ENCODE data around the gene IQSEC3. TPM values are rescaled to one million over a fixed set of nuclear protein-coding genes. Genes with fewer than 3 reads are reported as not detected.
A peak's percentile ranks its signal among the peaks of the same experiment; 100 is the strongest.
"Not testable (repeated sequence)": the region's sequence is repeated elsewhere in the genome, so short reads cannot be mapped to it uniquely, and the experiment has no call there.

IQSEC3 gene
- total RNA-seq, 1 experiment from 2014 or later = not detected

DNA sequence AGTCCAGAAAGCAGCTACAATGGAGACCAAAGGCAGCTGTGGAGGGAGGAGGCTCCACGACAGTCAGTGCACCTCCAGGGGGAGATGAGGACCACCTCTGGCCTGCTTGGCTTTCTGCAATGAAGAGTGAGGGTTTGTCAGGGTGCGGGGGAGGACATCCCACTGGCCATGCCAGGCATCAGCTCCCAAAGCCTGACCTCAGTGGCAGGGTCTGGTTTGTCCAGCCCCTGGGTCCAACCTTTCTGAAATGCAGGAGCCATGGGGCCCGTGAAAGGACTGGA is 112.2 kb downstream of the IQSEC3 start:
- in situ Hi-C loops (cut with HindIII; ENCODE audit: low pct_unique_long_range_greater_than_20kb, low sequenced_read_pairs) = no loop called here
- DNase-seq (ENCODE audit: low read depth) = no peak

DNA sequence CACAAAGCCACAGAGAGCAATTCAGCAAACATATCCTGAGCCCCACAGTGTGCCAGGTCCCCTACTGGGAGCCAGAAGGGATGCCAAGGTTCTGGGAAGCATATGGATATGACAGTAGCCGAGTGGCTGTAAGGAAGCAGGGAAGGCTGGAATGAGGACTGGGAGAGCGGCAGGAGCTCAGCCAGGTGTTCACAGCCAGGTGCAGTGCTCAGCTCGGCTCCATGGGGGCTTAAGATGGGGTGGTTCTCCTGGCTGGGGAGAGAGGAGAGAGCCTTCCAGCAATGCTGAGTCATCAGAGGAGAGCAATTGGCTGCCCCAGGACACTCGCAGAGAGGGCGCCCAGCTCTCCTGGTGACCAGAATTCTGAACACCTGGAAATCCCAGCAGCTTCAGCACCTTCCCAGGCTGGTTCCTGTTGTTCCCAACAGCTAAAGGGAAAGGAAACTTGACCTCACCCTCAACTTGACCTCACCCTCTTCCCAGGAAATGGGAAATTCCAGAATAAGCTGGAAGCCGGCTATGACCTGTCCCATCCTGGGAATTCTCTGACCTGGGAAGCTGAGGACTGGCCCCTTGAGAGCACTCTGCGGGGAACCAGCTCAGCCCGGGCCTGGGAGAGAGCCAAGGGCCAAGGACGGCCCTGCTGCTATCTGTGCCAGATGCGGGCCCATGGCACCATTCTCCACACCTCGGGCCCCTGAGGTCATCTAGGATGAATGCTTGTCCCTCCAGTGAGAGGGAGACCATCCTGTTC is 112.7 kb downstream of the IQSEC3 start:
- DNase-seq (ENCODE audit: low read depth) = no peak
- in situ Hi-C loops (cut with HindIII; ENCODE audit: low pct_unique_long_range_greater_than_20kb, low sequenced_read_pairs) = no loop called here

- DNase-seq (ENCODE audit: low read depth) = no peak
- in situ Hi-C loops (cut with HindIII; ENCODE audit: low pct_unique_long_range_greater_than_20kb, low sequenced_read_pairs) = no loop called here
These were observed 113.3 kb downstream of the IQSEC3 start for GRCh38 chr12:179885-180284.

GRCh38 chr12:180445-180844 is 113.9 kb downstream of the IQSEC3 start:
- DNase-seq (ENCODE audit: low read depth) = no peak
- in situ Hi-C loops (cut with HindIII; ENCODE audit: low pct_unique_long_range_greater_than_20kb, low sequenced_read_pairs) = no loop called here

- in situ Hi-C loops (cut with HindIII; ENCODE audit: low pct_unique_long_range_greater_than_20kb, low sequenced_read_pairs) = no loop called here
These were observed 115.4 kb downstream of the IQSEC3 start for GRCh38 chr12:181921-182320.

GRCh38 chr12:182381-182892 is 115.9 kb downstream of the IQSEC3 start:
- DNase-seq (ENCODE audit: low read depth) = peak; percentile 27
- in situ Hi-C loops (cut with HindIII; ENCODE audit: low pct_unique_long_range_greater_than_20kb, low sequenced_read_pairs) = no loop called here

More at GRCh38 chr12:181921-182320, 115.4 kb downstream of the IQSEC3 start:
- no peak for DNase-seq (ENCODE audit: low read depth)

- in situ Hi-C loops (cut with HindIII; ENCODE audit: low pct_unique_long_range_greater_than_20kb, low sequenced_read_pairs) = no loop called here
- no peak for DNase-seq (ENCODE audit: low read depth)
These were observed 118.4 kb downstream of the IQSEC3 start for GRCh38 chr12:184811-185575.

GRCh38 chr12:185576-185955 is 119.0 kb downstream of the IQSEC3 start:
- in situ Hi-C loops (cut with HindIII; ENCODE audit: low pct_unique_long_range_greater_than_20kb, low sequenced_read_pairs) = no loop called here
- no peak for DNase-seq (ENCODE audit: low read depth)

- in situ Hi-C loops (cut with HindIII; ENCODE audit: low pct_unique_long_range_greater_than_20kb, low sequenced_read_pairs) = no loop called here
- DNase-seq (ENCODE audit: low read depth) = no peak
These were observed 119.5 kb downstream of the IQSEC3 start for GRCh38 chr12:186006-186625.

DNA sequence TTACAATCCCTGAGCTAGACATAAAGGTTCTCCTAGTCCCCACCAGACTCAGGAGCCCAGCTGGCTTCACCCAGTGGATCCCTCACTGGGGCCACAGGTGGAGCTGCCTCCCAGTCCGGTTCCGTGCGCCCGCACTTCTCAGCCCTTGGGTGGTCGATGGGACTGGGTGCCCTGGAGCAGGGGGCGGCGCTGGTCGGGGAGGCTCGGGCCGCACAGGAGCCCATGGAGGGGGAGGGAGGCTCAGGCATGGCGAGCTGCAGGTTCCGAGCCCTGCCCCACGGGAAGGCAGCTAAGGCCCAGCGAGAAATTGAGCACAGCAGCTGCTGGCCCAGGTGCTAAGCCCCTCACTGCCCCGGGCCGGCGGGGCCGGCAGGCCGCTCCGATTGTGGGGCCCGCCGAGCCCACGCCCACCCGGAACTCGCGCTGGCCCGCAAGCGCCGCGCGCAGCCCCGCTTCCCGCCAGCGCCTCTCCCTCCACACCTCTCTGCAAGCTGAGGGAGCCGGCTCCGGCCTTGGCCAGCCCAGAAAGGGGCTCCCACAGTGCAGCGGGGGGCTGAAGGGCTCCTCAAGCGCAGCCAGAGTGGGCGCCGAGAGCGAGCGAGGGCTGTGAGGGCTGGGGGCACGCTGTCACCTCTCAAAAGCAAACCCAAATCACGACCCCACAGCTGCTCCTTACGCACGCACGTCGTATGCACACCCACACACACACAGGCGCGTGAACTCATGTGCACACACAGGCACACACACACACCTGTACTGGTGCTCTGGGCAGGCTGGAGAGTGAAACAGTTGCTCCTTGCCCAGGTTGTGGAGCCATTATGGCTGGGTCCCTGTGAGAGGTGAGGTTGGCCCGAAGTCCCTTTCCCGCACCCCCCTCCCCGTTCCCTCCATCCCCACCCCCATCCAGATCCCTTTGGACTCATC is 121.7 kb downstream of the IQSEC3 start:
- in situ Hi-C loops (cut with HindIII; ENCODE audit: low pct_unique_long_range_greater_than_20kb, low sequenced_read_pairs); DNase-seq (ENCODE audit: low read depth): not testable (repeated sequence)

GRCh38 chr12:188910-189621 is 122.5 kb downstream of the IQSEC3 start:
- DNase-seq (ENCODE audit: low read depth) = peak; percentile 42

DNA sequence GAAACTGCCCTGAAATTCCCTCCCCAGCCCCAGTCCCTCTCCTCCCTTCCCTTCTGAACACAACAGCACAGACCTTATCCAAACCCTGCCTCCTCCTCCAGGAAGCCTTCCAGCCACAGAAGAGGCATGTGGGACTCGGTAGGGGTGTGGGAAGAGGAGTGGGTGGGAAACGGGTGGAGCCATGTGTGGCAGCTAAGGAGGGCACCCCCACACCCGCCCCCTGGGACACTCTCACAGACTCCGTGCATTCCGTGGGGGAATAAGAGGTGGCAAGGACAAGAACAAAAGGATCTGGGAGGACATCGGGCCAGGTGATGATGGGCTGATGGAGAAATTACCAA is 123.0 kb downstream of the IQSEC3 start:
- no peak for DNase-seq (ENCODE audit: low read depth)
- in situ Hi-C loops (cut with HindIII; ENCODE audit: low pct_unique_long_range_greater_than_20kb, low sequenced_read_pairs) = no loop called here

More at GRCh38 chr12:188910-189621, 122.5 kb downstream of the IQSEC3 start:
- in situ Hi-C loops (cut with HindIII; ENCODE audit: low pct_unique_long_range_greater_than_20kb, low sequenced_read_pairs) = no loop called here

GRCh38 chr12:190881-191280 is 124.3 kb downstream of the IQSEC3 start:
- no peak for DNase-seq (ENCODE audit: low read depth)
- in situ Hi-C loops (cut with HindIII; ENCODE audit: low pct_unique_long_range_greater_than_20kb, low sequenced_read_pairs) = no loop called here

- in situ Hi-C loops (cut with HindIII; ENCODE audit: low pct_unique_long_range_greater_than_20kb, low sequenced_read_pairs) = no loop called here
- DNase-seq (ENCODE audit: low read depth) = no peak
These were observed 125.0 kb downstream of the IQSEC3 start for GRCh38 chr12:191541-191940.

DNA sequence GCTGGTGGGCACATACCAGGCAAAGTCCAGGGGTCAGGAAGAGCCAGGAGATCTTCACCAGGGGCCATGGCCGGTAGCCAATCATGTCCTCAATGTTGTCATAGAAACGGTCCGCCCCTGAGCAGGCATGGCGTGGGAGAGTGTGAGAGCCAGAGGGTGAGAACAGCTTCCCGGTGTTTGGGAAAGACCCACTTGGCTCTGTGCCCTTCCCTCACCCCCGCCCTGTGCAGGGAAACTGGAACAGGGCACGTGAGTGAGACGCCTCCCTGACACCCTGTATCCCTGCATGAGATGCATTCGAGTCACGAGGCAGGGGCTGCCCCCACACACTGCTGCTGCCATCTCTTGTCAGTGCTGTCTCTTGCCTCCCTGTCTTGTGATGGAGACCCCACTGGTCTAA is 126.7 kb downstream of the IQSEC3 start:
- no peak for DNase-seq (ENCODE audit: low read depth)

DNA sequence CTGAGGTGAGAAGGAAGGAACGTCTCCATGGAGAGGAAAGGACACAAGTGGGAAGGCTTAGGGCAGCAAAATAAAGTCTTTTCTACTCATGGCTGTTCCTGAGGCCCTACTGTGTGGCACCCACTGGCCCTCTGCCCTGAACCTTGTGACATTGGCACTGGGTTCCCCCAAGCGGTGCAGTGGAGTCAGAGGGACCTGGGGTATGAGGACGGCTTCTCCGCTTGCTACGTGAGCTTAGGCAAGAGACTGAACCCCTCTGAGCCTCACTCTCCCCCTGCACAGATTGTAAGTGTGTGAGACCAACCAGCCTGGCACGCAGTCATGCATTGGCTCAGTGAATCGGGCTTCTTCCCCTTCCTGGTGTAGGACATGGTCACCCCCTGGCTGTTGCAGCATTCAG is 127.7 kb downstream of the IQSEC3 start:
- DNase-seq (ENCODE audit: low read depth) = no peak
- in situ Hi-C loops (cut with HindIII; ENCODE audit: low pct_unique_long_range_greater_than_20kb, low sequenced_read_pairs) = no loop called here

More for the DNA sequence above, 126.7 kb downstream of the IQSEC3 start:
- in situ Hi-C loops (cut with HindIII; ENCODE audit: low pct_unique_long_range_greater_than_20kb, low sequenced_read_pairs) = no loop called here

DNA sequence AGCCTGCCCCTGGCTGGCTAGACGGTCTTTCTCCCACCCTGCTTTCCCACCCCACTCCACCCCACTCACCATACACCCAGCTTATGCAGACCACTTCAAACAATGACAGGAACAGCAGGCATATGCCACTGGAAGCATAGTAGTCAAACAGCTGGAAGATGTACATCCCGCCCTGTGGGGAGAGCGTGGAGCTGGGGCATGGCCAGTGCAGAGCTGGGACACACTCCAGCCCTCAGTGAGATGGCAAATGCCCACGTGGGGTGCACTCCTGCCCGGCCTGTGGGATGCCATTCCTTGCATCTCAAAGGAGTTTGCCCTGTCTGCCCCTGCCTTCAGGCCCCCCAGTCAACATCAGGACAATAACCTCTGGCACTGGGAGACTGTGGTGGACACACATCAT is 128.6 kb downstream of the IQSEC3 start:
- in situ Hi-C loops (cut with HindIII; ENCODE audit: low pct_unique_long_range_greater_than_20kb, low sequenced_read_pairs) = no loop called here
- no peak for DNase-seq (ENCODE audit: low read depth)

DNA sequence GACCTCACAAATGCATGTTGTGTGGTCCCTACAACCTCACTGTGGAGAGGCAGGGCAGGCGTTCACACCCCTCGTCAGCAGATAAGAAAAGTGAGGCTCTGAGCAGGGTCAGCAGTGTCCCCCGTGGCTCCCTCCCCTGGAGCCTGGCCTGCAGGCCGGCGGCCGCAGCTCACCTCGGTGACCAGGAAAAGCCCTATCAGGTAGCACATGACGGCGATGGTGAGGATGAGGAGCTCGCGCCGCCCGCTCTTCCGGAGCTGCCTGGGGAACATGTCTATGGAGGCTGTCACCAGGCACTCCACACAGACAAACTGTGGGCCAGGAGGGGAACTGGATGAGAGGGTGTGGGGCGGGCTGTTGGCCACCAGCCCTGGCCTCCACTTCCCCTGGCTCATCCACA is 129.4 kb downstream of the IQSEC3 start:
- no peak for DNase-seq (ENCODE audit: low read depth)
- in situ Hi-C loops (cut with HindIII; ENCODE audit: low pct_unique_long_range_greater_than_20kb, low sequenced_read_pairs) = no loop called here

All from Caki2 (cell line).